ENCODE measurements around the gene PLAC9.
"Not testable (repeated sequence)": the region's sequence is repeated elsewhere in the genome, so short reads cannot be mapped to it uniquely, and the experiment has no call there.

DNA sequence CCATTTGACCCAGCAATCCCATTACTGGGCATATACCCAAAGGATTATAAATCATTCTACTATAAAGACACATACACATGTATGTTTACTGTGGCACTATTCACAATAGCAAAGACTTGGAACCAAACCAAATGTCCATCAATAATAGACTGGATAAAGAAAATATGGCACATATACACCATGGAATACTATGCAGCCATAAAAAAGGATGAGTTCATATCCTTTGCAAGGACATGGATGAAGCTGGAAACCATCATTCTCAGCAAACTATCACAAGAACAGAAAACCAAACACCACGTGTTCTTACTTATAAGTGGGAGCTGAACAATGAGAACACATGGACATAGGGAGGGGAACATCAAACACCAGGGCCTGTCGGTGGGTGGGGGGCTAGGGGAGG, 34.3 kb upstream of the PLAC9 start:
- not testable (repeated sequence) for TF ChIP-seq CTCF (IDR thresholded peaks at IDR 0.05; ENCODE audit: low read depth, low read length); POLR2A (IDR thresholded peaks at IDR 0.05; ENCODE audit: extremely low read depth, insufficient read length)
